Kidney (tissue), 14 donors: ENCODE measurements around the gene CAMK1G. TPM values are rescaled to one million over a fixed set of nuclear protein-coding genes. Genes with fewer than 3 reads are reported as not detected.

Source experiments
- DNase-seq, 5 donors: peaks; one replicate each; pipeline ENCODE4 v3.0.0-alpha.2; 2013 to 2020
- FAIRE-seq: peaks from 2 replicates; lab custom pipeline; 2012; peaks lifted over from hg19 to GRCh38; lab: Jason Lieb, UNC
- H3K27ac ChIP-seq, 2 donors: one replicate each; pipeline ENCODE4 v1.7.0; 2013; ENCODE audit warnings: low read depth in 2 of 2, low read length in 2 of 2, inconsistent platforms in 1 of 2
- H3K27me3 ChIP-seq: one replicate; pipeline ENCODE4 v1.7.1; 2013; ENCODE audit warnings: low read length, inconsistent platforms; ENCODE audit not compliant: control insufficient read depth, insufficient read depth
- H3K36me3 ChIP-seq, 3 donors: one replicate each; pipeline versions ENCODE4 v1.7.0 to v1.7.1; 2013; ENCODE audit warnings: low read length in 3 of 3, control low read depth in 1 of 3, inconsistent platforms in 1 of 3; ENCODE audit not compliant: insufficient read depth in 3 of 3, control insufficient read depth in 2 of 3
- H3K4me1 ChIP-seq, 3 donors: one replicate each; pipeline versions ENCODE4 v1.7.0 to v1.7.1; 2013; ENCODE audit warnings: low read length in 3 of 3, inconsistent platforms in 1 of 3, low read depth in 1 of 3; ENCODE audit not compliant: control insufficient read depth in 2 of 3, insufficient read depth in 2 of 3
- H3K4me3 ChIP-seq, 3 donors: one replicate each; pipeline versions ENCODE4 v1.7.0 to v1.8.1; 2013; ENCODE audit warnings: low read length in 3 of 3, control low read depth in 1 of 3, inconsistent platforms in 1 of 3
- H3K9ac ChIP-seq, 3 donors: one replicate each; pipeline versions ENCODE4 v1.7.0 to v1.7.1; 2013; ENCODE audit warnings: low read length in 3 of 3, control low read depth in 1 of 3, inconsistent platforms in 1 of 3
- H3K9me3 ChIP-seq, 3 donors: one replicate each; pipeline versions ENCODE4 v1.7.0 to v1.7.1; 2013; ENCODE audit warnings: low read length in 3 of 3, control low read depth in 1 of 3, inconsistent platforms in 1 of 3; ENCODE audit not compliant: control insufficient read depth in 2 of 3, insufficient read depth in 1 of 3
- CTCF ChIP-seq: IDR thresholded peaks from 3 replicates; pipeline ENCODE4 v1.5.1; 2012; ENCODE audit warnings: mild to moderate bottlenecking, moderate library complexity, borderline replicate concordance; ENCODE audit not compliant: insufficient read depth; ENCODE audit errors: extremely low read depth
- intact Hi-C: fragments of 100-400 bp; cut with DNase I; formaldehyde crosslinking; loops from one replicate; pipeline ENCODE4 v1.11.1; 2022
- polyA plus RNA-seq: library from polyadenylated mRNA; stranded (reverse); fragments of 350-450 nt; fragmentation: Illumina TruSeq; extraction: RNeasy Lipid Tissue Mini Kit (QIAGEN cat#74804); gene quantifications from one replicate; pipeline ENCODE4 v1.2.3, GENCODE V29; 2014; ENCODE audit warnings: low read depth, low replicate concordance; ENCODE audit not compliant: insufficient read depth
- total RNA-seq: library from RNA; stranded (reverse); fragmentation: NEBNext Ultra II Directional; extraction: Animal tissue kit (Norgen Biotek cat#: 25700); gene quantifications from one replicate; pipeline ENCODE4 v1.2.1, GENCODE V29; 2021
- donor health status: control.
- donor health status: control.
- donor health status: control.
- donor health status: control.
- donor health status: control.
- donor health status: DM: yes; HTN: yes; CAD: no.
- donor health status: Normal renal cell carcinoma (clear cell type).

Gene CAMK1G
- total and polyA plus RNA-seq, 2 donors from 2014 or later = 1.4 to 5.5 TPM

- Histone ChIP-seq H3K4me1 (no peaks in the 10 kb centered on the region), H3K27me3 (no peaks in the 10 kb centered on the region), H3K9ac (no peak overlapping the region), H3K9me3 (no peaks in the 10 kb centered on the region), H3K4me3 (no peak overlapping the region), H3K36me3 (no peaks in the 10 kb centered on the region), H3K27ac (no peak overlapping the region)
- FAIRE-seq = no peak
- intact Hi-C loops = loop anchor here (5.0 to 10.0 kb wide), 2 partner anchors 47 to 120 kb away; no protein-coding TSS in a partner anchor
- DNase-seq = no peak
- no peak for TF ChIP-seq CTCF
These were observed 6.2 kb upstream of the CAMK1G start for GRCh38 chr1:209577346-209577745.

- no peak overlapping the region for H3K9ac ChIP-seq
- H3K9me3 ChIP-seq = no peaks in the 10 kb centered on the region
- H3K36me3 ChIP-seq = no peaks in the 10 kb centered on the region
- H3K27me3 ChIP-seq = no peaks in the 10 kb centered on the region
- FAIRE-seq (no peak), DNase-seq (no peak)
- intact Hi-C loops = no loop called here
- no peak for TF ChIP-seq CTCF
- peaks cover 0 to 7% (median 2%) of the 10 kb centered on the region in 3 donors for H3K4me1 ChIP-seq
- no peak overlapping the region for H3K4me3 ChIP-seq
- no peak overlapping the region for H3K27ac ChIP-seq
These were observed 2.9 kb upstream of the CAMK1G start for GRCh38 chr1:209580577-209580976.

DNA sequence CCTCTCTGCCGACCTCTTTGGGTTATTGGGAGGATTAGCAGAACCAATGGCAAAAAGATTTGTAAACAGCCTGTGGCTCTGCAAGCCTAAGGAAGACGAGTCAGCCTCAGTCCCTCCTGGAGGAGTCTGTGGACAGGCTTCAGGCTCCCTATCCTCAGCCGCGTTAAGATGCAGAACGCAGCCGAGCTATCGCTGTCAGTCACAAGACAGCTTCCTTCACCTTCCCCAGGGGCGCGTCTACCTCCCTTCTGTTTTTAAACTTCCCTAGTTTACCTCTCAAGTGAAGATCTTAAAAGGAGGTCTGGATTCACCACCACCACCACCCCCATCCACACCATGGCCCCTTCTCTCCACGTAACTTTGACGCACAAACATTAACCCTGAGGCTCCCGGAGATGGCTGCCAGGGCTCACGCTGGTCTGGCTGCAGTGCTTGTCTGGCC, 738 bp downstream of the CAMK1G start:
- peak overlapping the region; percentile 56 to 64 (median 59) for H3K4me3 ChIP-seq
- H3K36me3 ChIP-seq = no peaks in the 10 kb centered on the region
- TF ChIP-seq CTCF = no peak
- DNase-seq = no peak
- peak overlapping the region in 2 of 3 donors; percentile 37 to 38 for H3K9ac ChIP-seq
- FAIRE-seq = no peak
- H3K27ac ChIP-seq = no peak overlapping the region
- no peaks in the 10 kb centered on the region for H3K27me3 ChIP-seq
- intact Hi-C loops = no loop called here
- no peaks in the 10 kb centered on the region for H3K9me3 ChIP-seq
- peaks cover 0 to 14% (median 6%) of the 10 kb centered on the region in 3 donors for H3K4me1 ChIP-seq

DNA sequence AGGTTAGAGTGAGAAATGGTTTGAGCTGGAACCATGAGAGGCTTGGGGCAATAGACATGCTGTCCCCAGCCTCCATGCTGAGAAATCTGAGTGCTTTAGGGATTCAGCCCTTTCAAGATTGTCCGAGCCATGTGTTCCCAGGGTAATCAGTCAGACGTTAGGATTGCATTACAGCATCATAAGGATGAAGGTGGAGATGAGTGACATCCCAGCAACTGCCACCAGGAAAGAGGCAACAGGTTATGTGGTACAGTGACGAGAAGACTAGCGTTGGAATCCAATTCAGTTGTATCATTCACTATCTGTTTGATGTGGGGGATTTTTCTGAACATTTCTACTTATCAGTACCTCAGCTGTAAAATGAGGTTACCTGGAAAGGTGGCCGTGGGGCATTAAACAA, 1.7 kb downstream of the CAMK1G start:
- intact Hi-C loops = no loop called here
- FAIRE-seq = no peak

More for the DNA sequence above, 1.7 kb downstream of the CAMK1G start:
- Histone ChIP-seq H3K27ac (no peak overlapping the region), H3K9ac (peak overlapping the region in 2 of 3 donors; percentile 18 to 37), H3K36me3 (no peaks in the 10 kb centered on the region), H3K4me3 (peak overlapping the region in 2 of 3 donors; percentile 50 to 59), H3K27me3 (no peaks in the 10 kb centered on the region), H3K4me1 (peaks cover 0 to 14% (median 6%) of the 10 kb centered on the region in 3 donors), H3K9me3 (no peaks in the 10 kb centered on the region)
- no peak for DNase-seq
- TF ChIP-seq CTCF = no peak
